OCI-LY1 (cell line): ENCODE data around the gene CEP95.

Experiments
- EZH2 ChIP-seq: fragments of 200-600 bp; sonication (generic), shearing (Covaris generic); IDR thresholded peaks from 2 replicates; pipeline ENCODE4 v1.8.0; 2017; ENCODE audit warnings: borderline replicate concordance, mixed run types, mild to moderate bottlenecking, antibody characterized with exemption, low read length, moderate library complexity, mixed read lengths
- TF ChIP-seq, protein P1 (sequence below): fragments of 200-600 bp; sonication (generic), shearing (Covaris generic); IDR thresholded peaks from 2 replicates; pipeline ENCODE4 v1.5.1; 2017; ENCODE audit warnings: mild to moderate bottlenecking, antibody characterized with exemption, low read length, moderate library complexity, mixed read lengths

GRCh38 chr17:64491034-64491860 is 15.5 kb upstream of the CEP95 start:
- TF ChIP-seq, protein P1, sequence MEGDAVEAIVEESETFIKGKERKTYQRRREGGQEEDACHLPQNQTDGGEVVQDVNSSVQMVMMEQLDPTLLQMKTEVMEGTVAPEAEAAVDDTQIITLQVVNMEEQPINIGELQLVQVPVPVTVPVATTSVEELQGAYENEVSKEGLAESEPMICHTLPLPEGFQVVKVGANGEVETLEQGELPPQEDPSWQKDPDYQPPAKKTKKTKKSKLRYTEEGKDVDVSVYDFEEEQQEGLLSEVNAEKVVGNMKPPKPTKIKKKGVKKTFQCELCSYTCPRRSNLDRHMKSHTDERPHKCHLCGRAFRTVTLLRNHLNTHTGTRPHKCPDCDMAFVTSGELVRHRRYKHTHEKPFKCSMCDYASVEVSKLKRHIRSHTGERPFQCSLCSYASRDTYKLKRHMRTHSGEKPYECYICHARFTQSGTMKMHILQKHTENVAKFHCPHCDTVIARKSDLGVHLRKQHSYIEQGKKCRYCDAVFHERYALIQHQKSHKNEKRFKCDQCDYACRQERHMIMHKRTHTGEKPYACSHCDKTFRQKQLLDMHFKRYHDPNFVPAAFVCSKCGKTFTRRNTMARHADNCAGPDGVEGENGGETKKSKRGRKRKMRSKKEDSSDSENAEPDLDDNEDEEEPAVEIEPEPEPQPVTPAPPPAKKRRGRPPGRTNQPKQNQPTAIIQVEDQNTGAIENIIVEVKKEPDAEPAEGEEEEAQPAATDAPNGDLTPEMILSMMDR: peak; percentile 71
- TF ChIP-seq EZH2: no peak
